HUDEP-2 (cell line): ENCODE data around the gene SPRYD3.

Experiments used
- DNase-seq, 76 experiments: peaks; one replicate each; lab custom pipeline; 2025; ENCODE audit not compliant: unreplicated experiment in 76 of 76; lab: John Stamatoyannopoulos, UW

Gene SPRYD3

DNA sequence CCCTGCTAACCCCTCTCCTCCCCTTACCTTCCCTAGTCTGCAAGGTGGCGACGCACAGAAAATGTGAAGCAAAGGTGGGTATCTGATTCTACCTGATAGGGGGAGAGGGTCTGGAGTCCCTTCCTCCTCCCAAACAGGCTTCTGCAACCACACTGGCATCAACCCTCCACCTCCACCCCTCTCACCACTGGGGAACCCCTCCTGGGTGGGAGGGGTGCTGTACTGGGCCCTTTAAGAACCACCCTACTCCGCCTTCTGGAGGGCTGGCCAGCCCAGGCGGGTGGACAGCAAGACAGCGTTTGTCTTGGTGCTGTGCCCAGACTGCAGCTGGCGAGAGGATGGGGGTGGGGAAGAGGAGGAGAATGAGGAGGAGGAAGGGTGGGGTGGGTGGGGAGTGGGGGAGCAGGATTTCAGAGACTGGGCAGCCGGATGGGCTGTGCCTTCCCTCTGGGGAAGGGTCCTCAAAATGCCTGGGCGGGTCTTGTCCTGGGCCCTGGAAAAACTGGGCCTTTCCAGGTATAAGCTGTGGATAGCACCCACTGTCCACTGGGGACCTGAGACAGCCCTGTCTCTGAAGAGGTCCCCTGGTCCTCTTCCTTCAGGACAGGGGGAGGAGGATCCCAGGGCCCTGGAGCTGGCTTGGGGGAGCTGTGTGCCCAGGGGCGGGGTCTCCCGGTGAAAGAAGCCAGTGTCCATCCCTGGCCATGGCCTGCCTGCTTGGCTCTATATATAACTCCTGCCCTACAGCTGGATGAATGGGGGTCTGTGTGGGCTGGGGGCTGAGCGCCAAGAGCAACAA is 26.6 kb downstream of the SPRYD3 start:
- peak in 44 of 76 experiments; percentile 6 to 61 (median 26) for DNase-seq

- DNase-seq = no peak
Measured at GRCh38 chr12:53051881-53052412, 27.2 kb downstream of the SPRYD3 start.

DNA sequence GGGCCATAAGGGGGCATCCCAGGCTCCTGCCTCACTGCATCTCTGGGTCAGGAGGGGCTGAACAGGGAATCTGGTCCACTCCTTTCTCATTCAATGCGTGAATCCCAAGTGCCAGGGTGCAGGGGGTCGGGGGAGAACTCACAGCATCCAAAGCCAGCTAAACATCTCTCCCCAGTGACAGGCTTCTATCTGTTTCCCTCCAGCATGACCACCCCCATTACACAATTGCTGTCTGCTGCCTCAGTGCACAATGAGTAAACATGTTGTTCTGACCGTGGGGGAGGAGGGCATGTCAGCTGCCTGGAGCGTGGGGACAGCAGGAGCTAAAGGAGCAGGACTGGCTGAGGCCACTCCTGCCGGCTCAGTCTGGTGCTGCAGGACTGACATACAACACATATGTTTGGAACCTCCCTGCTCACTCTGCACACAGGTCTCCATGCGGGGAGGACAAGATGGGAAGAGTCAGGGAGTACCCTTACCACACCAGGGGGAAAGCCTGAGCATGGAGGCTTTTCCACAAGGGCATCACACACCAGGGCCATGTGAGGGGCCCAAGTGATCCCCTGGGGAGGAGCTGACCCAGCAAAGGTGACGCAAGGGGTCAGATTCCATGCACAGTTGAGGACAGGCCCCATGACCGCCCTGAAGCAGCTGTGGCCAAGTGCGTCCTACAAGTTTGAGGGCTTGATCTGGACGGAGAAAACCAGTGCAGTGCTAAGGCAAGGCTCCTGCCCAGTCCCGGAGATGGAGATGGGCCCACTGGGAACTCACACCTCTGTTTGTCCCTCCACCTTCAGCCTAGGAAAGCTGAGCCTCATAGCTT is 27.9 kb downstream of the SPRYD3 start:
- peak in 9 of 76 experiments; percentile 9 to 35 (median 16) for DNase-seq

- DNase-seq = no peak
Measured at GRCh38 chr12:53050426-53051057, 28.6 kb downstream of the SPRYD3 start.

DNA sequence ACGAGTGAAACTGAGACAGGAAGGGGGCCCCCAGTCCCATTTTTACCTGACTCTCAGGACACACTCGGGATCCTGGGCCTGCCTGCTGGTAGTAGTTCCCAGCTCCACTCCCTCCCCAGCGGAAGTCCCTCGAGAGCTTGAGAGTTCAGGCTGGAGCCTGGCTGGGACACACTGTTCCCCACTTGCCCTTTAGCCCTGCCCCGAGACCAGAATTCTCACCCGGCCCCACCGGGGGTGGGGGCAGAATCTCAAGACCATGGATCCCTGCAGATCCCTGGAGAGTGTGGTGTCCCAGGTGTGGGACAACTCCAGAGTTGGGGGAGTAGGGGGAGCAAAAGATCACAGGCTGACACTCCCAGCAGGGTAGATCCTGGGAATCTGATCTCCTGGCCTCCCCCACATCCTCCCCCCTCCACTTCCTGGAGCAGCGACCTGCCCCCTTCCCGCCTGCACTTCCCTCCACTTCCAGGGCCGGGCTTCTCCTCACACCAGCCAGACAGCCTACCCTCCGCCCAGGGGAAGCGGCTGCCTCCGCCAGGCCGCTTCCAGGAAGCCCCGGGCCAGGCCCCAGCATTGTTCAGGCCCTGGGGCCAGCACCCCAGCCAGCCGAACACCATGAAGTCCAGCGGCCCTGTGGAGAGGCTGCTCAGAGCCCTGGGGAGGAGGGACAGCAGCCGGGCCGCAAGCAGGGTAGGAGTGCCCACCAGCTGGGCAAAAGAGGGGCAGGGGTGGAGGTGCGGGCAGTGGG is 29.4 kb downstream of the SPRYD3 start, which contains the start of gene TNS2:
TSS of gene TNS2 (plus strand) at position 495 of the 748 bp plus-strand sequence. CDS start at position 616, 121 bp downstream.
- DNase-seq = no peak

- DNase-seq = no peak
Measured at GRCh38 chr12:53048780-53049401, 30.3 kb downstream of the SPRYD3 start.

DNA sequence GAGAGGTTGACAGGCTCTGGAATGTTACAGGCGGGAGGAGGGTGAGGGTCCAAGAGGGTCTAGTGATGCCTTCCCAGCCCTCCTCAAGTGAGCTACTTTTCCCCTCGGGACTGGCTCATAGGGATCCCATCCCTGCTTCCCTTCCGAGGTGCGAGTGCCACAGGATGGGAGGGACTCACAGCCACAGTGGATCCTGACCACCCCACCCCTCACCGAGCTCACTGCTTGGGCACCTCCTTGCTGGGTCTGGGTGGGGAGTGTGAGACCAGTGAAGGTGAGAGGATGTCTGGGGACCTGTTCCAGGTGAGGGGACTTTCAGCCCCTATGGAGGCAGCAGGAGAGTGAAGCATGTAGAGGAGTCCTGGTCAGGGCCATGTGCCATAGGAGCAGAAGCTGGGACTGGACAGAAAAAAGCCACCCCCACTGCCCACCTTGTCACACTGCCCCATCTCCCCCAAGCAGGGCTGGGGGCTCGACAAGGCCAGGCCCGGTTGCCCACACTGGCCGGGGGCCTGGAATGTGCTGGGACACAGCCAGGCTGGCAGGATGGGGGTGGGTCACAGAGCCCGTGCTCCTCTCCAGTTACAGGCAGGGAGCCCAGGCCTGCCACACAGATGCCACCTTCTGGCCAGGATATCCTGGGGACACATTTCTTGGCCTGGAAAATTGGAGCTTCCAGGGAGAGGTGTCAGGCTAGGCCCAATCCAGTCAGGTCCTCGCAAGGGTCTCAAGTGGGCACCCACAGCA is 31.0 kb downstream of the SPRYD3 start:
- DNase-seq = no peak

- DNase-seq = peak in 45 of 76 experiments; percentile 15 to 72 (median 40)
Measured at GRCh38 chr12:53047221-53048032, 31.8 kb downstream of the SPRYD3 start.

DNA sequence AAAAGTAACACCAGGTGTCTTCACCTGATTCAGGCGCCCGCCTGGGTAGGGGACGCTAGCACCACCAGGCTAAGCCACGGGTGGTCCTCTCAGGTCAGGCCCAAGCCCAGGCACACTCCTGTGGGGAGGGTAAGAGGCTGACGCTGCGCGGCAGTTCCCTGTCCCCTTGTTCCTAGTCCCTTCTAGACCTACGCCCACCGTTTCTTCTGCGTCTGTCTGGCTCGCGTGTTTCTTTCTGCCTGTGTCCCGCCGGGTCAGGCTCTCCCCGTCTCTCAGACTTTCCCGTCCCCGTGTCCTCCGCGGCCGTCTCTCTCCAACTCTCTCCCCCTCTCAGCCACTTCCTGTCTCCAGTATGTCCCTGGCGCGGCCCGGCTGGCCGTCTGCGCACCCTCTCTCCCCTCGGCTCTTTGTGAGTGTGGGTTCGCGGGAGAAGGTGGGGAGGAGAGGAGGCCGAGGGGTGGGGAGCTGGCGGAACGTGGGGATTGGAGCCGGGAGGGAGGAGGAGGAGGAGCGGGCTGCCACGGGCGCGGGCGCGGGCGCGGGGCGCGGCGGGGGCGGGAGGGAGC is 32.5 kb downstream of the SPRYD3 start:
- DNase-seq = peak in 32 of 76 experiments; percentile 8 to 66 (median 40)

DNA sequence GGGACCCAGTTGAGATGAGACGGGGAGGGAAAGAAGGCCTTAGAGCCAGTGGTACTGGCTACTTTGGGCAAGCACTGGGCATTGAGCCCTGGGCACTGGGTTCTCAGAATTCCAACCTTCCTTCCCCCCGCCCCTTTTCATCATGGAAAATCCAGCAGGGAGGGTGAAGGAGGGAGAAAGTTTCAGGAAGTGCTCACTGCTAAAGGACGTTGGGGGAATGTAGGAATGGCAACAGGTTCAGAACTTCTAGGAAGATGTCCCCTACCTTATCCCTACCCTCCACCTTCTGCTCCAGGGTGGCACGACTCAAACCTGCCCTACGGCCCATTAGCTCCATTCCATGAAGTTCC is 33.5 kb downstream of the SPRYD3 start:
- no peak for DNase-seq

- no peak for DNase-seq
Measured at GRCh38 chr12:53044896-53045695, 34.1 kb downstream of the SPRYD3 start.

- DNase-seq = no peak
Measured at GRCh38 chr12:53044052-53044581, 35.1 kb downstream of the SPRYD3 start.

- DNase-seq = peak in 1 of 76 experiments; percentile 4
Measured at GRCh38 chr12:53042607-53043454, 36.4 kb downstream of the SPRYD3 start.

DNA sequence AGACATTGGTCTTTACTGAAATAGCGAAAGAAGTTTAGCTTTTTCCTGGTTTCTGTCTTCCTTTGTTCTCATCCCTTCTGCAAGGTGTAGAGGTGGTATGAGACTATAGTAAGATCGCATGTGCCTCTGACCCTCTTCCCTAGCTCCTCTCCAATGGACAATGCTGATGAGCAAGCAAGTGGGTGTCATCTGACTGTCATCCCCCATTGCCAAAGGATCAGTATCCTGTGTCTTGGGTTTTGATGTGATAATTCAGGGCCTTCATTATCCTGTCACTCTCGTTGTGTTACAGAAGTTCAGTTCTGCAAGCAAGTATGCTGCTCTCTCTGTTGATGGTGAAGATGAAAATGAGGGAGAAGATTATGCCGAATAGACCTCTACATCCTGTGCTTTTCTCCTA is 39.3 kb downstream of the SPRYD3 start:
- no peak for DNase-seq

DNA sequence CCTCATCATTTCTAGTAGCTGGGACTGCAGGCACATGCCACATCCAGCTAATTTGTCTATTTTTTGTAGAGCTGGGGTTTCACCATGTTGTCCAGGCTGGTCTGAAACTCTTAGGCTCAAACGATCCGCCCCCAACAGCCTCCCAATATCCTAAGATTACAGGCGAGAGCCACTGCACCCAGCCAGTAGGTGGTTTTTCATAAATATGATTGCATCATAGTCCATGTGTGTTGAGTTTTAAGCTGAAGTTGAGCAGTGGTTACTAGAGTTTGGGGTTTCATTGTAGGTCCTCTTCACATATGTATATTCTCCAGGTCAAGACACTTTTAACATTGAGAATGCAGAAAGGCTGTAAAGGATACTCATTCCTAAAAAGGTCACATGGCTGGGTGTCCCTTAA is 42.4 kb downstream of the SPRYD3 start:
- no peak for DNase-seq

- no peak for DNase-seq
Measured at GRCh38 chr12:53034459-53034858, 44.7 kb downstream of the SPRYD3 start.
